ENCODE data around the gene SPDYC. TPM values are rescaled to one million over a fixed set of nuclear protein-coding genes. Genes with fewer than 3 reads are reported as not detected.

SPDYC gene
- total RNA-seq, 1 experiment from 2014 or later: not detected

DNA sequence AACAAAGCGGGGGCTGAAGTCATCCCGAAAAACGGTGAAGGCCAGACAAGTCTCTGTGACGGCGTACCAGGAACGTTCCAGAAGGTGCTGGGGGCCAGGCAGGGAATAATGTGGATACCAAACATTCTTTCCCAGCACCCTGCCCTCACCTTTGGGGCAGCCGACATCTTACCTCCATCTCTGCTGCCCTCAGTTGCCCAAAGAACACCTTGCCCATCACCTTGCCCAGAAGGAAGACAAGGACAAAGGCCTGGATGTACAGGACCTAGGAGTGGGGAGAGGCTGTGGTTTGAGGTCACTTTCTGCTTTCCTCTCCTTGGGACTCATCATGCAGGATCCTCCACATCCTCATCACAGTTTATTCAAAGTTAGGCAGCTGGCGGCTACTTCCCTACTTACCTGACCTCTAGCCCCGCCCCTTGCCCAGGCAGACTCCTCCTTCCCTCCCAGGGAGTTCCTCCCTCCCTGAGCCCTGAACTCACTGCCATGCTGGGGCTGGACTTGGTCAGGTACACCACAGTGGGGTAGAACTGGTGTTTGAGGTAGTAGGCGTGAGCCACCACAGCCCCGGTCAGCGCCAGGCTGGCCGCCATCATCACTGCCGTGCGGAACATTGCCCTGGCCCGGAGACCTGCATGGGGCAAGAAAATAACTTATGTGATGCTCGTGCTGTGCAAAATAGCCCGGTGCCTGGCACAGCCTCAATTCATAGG is 36.9 kb upstream of the SPDYC start:
- Histone ChIP-seq H3K36me3 (ENCODE audit: low read depth, low read length) (peaks cover 32% of the 10 kb centered on the region; the same call in 1 of the 2 replicates), H2AFZ (ENCODE audit: low read length) (no peak overlapping the region), H3K4me3 (ENCODE audit: low read length) (peak overlapping the region; percentile 90), H4K20me1 (ENCODE audit: low read length) (no peaks in the 10 kb centered on the region; the same call in 1 of the 2 replicates), H3K79me2 (ENCODE audit: low read length) (peaks cover 35% of the 10 kb centered on the region), H3K27me3 (ENCODE audit: low read length) (no peaks in the 10 kb centered on the region), H3K9me3 (ENCODE audit: low read length) (no peaks in the 10 kb centered on the region), H3F3A (ENCODE audit: low read length, unreplicated experiment) (no peaks in the 10 kb centered on the region), H3K27ac (ENCODE audit: low read length) (no peak overlapping the region), H3K4me1 (ENCODE audit: insufficient read depth, low read length) (peaks cover 16% of the 10 kb centered on the region), H3K9me2 (replicated peaks; ENCODE audit: low read length) (no peaks in the 10 kb centered on the region), H3K9ac (ENCODE audit: low read length) (peak overlapping the region; percentile 98), H3K4me2 (ENCODE audit: low read length) (peak overlapping the region; percentile 96)
- TF ChIP-seq EZH2phosphoT487 (IDR thresholded peaks at IDR 0.05; ENCODE audit: borderline replicate concordance, low read length) (no peak), EZH2 (IDR thresholded peaks at IDR 0.05; ENCODE audit: low read length, unreplicated experiment) (no peak)
- TF ChIP-seq, protein P1, sequence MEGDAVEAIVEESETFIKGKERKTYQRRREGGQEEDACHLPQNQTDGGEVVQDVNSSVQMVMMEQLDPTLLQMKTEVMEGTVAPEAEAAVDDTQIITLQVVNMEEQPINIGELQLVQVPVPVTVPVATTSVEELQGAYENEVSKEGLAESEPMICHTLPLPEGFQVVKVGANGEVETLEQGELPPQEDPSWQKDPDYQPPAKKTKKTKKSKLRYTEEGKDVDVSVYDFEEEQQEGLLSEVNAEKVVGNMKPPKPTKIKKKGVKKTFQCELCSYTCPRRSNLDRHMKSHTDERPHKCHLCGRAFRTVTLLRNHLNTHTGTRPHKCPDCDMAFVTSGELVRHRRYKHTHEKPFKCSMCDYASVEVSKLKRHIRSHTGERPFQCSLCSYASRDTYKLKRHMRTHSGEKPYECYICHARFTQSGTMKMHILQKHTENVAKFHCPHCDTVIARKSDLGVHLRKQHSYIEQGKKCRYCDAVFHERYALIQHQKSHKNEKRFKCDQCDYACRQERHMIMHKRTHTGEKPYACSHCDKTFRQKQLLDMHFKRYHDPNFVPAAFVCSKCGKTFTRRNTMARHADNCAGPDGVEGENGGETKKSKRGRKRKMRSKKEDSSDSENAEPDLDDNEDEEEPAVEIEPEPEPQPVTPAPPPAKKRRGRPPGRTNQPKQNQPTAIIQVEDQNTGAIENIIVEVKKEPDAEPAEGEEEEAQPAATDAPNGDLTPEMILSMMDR (conservative IDR thresholded peaks at IDR 0.05; ENCODE audit: low read depth, low read length): no peak
- intact Hi-C loops (cut with micrococcal nuclease): no loop called here
- DNase-seq: peak; percentile 73
- 0 out of 2 replicates have a peak, but pooled peaks have one; percentile 7 for ATAC-seq
- BruUV-seq (replicated peaks): TSS peak; percentile 40
- POLR2A ChIA-PET (ENCODE audit: unreplicated experiment): no interaction called here
- CTCF ChIA-PET: no interaction called here

DNA sequence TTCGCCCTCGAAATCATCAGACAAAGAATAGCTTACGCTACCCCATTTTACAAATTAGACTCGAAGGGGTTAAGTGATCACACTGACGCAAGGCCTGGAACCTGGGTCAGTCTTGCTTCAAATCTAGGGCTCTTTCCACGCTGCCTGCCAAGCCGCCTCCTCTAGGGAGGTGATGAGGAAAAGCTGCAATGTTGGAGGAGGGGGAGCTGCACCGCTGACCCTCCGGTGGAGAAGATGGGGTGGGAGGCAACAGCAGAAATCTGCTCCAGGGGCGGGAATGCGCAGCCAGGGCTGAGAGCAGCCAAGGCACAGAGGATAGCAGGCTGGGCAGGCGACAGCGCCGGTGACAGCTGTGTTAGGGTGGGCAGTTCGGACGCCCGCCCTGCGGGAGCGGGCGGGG is 36.3 kb upstream of the SPDYC start:
- ChIA-PET POLR2A (ENCODE audit: unreplicated experiment) (no interaction called here), CTCF (no interaction called here)
- H3K4me3 ChIP-seq (ENCODE audit: low read length): peak overlapping the region; percentile 90
- no TSS peak for BruUV-seq (replicated peaks)
- ATAC-seq (no peak), DNase-seq (no peak)
- peaks cover 35% of the 10 kb centered on the region for H3K79me2 ChIP-seq (ENCODE audit: low read length)
- TF ChIP-seq EZH2 (IDR thresholded peaks at IDR 0.05; ENCODE audit: low read length, unreplicated experiment) (no peak), EZH2phosphoT487 (IDR thresholded peaks at IDR 0.05; ENCODE audit: borderline replicate concordance, low read length) (no peak)
- TF ChIP-seq, protein P1 (conservative IDR thresholded peaks at IDR 0.05; ENCODE audit: low read depth, low read length): no peak
- H3K9ac ChIP-seq (ENCODE audit: low read length): peak overlapping the region; percentile 98
- peaks cover 16% of the 10 kb centered on the region for H3K4me1 ChIP-seq (ENCODE audit: insufficient read depth, low read length)
- no peaks in the 10 kb centered on the region; the same call in 1 of the 2 replicates for H4K20me1 ChIP-seq (ENCODE audit: low read length)
- peaks cover 32% of the 10 kb centered on the region; the same call in 1 of the 2 replicates for H3K36me3 ChIP-seq (ENCODE audit: low read depth, low read length)
- H3F3A ChIP-seq (ENCODE audit: low read length, unreplicated experiment): no peaks in the 10 kb centered on the region
- H3K9me2 ChIP-seq (replicated peaks; ENCODE audit: low read length): no peaks in the 10 kb centered on the region
- no peaks in the 10 kb centered on the region for H3K9me3 ChIP-seq (ENCODE audit: low read length)
- intact Hi-C loops (cut with micrococcal nuclease): no loop called here
- peak overlapping the region; percentile 96 for H3K4me2 ChIP-seq (ENCODE audit: low read length)
- H2AFZ ChIP-seq (ENCODE audit: low read length): peak overlapping the region; percentile 87
- H3K27me3 ChIP-seq (ENCODE audit: low read length): no peaks in the 10 kb centered on the region
- peak overlapping the region; percentile 95 for H3K27ac ChIP-seq (ENCODE audit: low read length)

Measured in PC-3 (cell line).